OCI-LY1 (cell line): Measurements from ENCODE around the gene DPF3.

Experiments
- H2AFZ ChIP-seq: fragments of 200-600 bp; sonication (generic), shearing (Covaris generic); 2 replicates; pipeline ENCODE4 v1.6.0; 2014; ENCODE audit warnings: antibody characterized with exemption, mild to moderate bottlenecking, low read length
- H3F3A ChIP-seq: fragments of 200-600 bp; sonication (generic), shearing (Covaris generic); 2 replicates; pipeline ENCODE4 v1.6.0; 2014; ENCODE audit warnings: mild to moderate bottlenecking, antibody characterized with exemption, low read length, moderate library complexity; ENCODE audit not compliant: insufficient read depth
- H3K27ac ChIP-seq: fragments of 200-600 bp; sonication (generic); 2 replicates; pipeline ENCODE4 v1.5.1; 2014; ENCODE audit warnings: low read length, mixed run types, mild to moderate bottlenecking, low read depth; ENCODE audit not compliant: poor library complexity, severe bottlenecking
- H3K27me3 ChIP-seq: fragments of 200-600 bp; sonication (generic); 2 replicates; pipeline ENCODE4 v1.6.0; 2014; ENCODE audit warnings: antibody characterized with exemption, mild to moderate bottlenecking, low read length, moderate library complexity; ENCODE audit not compliant: insufficient read depth
- H3K36me3 ChIP-seq: fragments of 200-600 bp; sonication (generic); 2 replicates; pipeline ENCODE4 v1.6.1; 2014; ENCODE audit warnings: mild to moderate bottlenecking, antibody characterized with exemption, low read length, moderate library complexity, mixed read lengths; ENCODE audit not compliant: insufficient read depth
- H3K4me1 ChIP-seq: fragments of 200-600 bp; sonication (generic); 2 replicates; pipeline ENCODE4 v1.5.1; 2014; ENCODE audit warnings: mild to moderate bottlenecking, low read length, moderate library complexity; ENCODE audit not compliant: insufficient read depth, severe bottlenecking
- H3K4me2 ChIP-seq: fragments of 200-600 bp; sonication (generic), shearing (Covaris generic); 2 replicates; pipeline ENCODE4 v1.6.1; 2014; ENCODE audit warnings: low read length
- H3K4me3 ChIP-seq: fragments of 200-600 bp; sonication (generic); 2 replicates; pipeline ENCODE4 v1.5.1; 2014; ENCODE audit warnings: low read length, low read depth, mild to moderate bottlenecking, mixed read lengths; ENCODE audit not compliant: poor library complexity, severe bottlenecking
- H3K79me2 ChIP-seq: fragments of 200-600 bp; shearing (Covaris generic); 2 replicates; pipeline ENCODE4 v1.6.1; 2016; ENCODE audit warnings: mixed run types, low read length, mixed read lengths; ENCODE audit not compliant: insufficient read depth
- H3K9ac ChIP-seq: fragments of 200-600 bp; sonication (generic), shearing (Covaris generic); 2 replicates; pipeline ENCODE4 v1.6.1; 2014; ENCODE audit warnings: mild to moderate bottlenecking, low read length, mixed read lengths
- H3K9me2 ChIP-seq: fragments of 200-600 bp; sonication (generic), shearing (Covaris generic); 2 replicates; pipeline ENCODE4 v1.6.1; 2014; ENCODE audit warnings: low read depth, mild to moderate bottlenecking, low read length, mixed read lengths
- H3K9me3 ChIP-seq: fragments of 200-600 bp; shearing (Covaris generic); 2 replicates; pipeline ENCODE4 v1.6.1; 2014; ENCODE audit warnings: low read length, mixed read lengths
- H4K20me1 ChIP-seq: fragments of 200-600 bp; sonication (generic), shearing (Covaris generic); 2 replicates; pipeline ENCODE4 v1.6.0; 2016; ENCODE audit warnings: mild to moderate bottlenecking, low read length; ENCODE audit not compliant: insufficient read depth
- EZH2 ChIP-seq: fragments of 200-600 bp; sonication (generic), shearing (Covaris generic); IDR thresholded peaks from 2 replicates; pipeline ENCODE4 v1.8.0; 2017; ENCODE audit warnings: borderline replicate concordance, mixed run types, mild to moderate bottlenecking, antibody characterized with exemption, low read length, moderate library complexity, mixed read lengths
- TF ChIP-seq, protein P1 (sequence below): fragments of 200-600 bp; sonication (generic), shearing (Covaris generic); IDR thresholded peaks from 2 replicates; pipeline ENCODE4 v1.5.1; 2017; ENCODE audit warnings: mild to moderate bottlenecking, antibody characterized with exemption, low read length, moderate library complexity, mixed read lengths

Gene DPF3

DNA sequence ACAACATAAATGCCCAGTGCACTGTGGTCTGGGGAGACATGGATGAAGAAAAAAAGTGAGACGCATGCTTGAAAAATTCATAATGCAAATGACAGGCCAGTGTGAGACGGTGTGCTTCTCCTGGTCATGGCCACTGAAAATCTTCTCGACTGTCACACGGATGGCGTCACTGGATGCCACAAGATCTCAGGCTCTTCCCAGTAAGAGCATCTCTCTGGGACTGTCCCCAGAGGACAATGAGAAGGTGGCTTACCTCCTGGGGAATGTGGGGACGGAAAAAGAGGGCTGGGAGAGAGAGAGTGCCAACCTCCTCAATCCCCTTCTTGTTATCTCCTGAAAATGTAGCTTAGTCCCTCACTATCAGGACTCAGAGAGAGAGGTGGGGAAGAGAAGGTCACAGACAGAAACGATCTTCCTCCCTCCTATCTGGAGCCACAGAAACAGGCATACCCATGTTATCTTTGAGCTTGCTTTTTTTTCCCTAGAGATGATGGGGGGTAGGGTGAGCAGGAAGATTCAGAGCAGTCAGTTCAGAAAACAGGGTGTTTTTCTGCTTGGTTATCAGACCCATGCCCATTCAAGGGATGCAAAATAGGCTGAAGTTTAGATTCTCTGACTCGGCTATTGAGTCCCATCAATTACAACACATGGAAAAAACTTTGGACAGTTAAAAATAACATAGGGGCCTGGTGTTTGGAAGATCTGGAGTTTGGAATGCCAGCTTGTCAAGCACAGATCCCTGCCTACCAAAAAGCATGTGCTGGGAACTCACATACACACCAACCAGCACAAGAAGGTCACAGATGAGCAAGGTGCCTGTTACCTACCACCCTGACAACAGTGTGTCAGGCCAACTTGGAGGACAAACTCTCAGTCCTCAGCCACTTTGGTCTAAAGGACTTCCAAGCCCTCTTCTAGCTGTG lies 24.2 kb downstream of the DPF3 start:
- Histone ChIP-seq H3K4me3 (no peak overlapping the region), H3K9me3 (no peaks in the 10 kb centered on the region), H3F3A (no peaks in the 10 kb centered on the region), H3K9me2 (no peaks in the 10 kb centered on the region), H3K4me1 (no peaks in the 10 kb centered on the region), H4K20me1 (no peaks in the 10 kb centered on the region), H3K27me3 (no peaks in the 10 kb centered on the region), H3K79me2 (no peaks in the 10 kb centered on the region), H3K4me2 (no peak overlapping the region), H3K27ac (no peak overlapping the region), H2AFZ (no peak overlapping the region), H3K36me3 (no peaks in the 10 kb centered on the region), H3K9ac (no peak overlapping the region)
- TF ChIP-seq, protein P1, sequence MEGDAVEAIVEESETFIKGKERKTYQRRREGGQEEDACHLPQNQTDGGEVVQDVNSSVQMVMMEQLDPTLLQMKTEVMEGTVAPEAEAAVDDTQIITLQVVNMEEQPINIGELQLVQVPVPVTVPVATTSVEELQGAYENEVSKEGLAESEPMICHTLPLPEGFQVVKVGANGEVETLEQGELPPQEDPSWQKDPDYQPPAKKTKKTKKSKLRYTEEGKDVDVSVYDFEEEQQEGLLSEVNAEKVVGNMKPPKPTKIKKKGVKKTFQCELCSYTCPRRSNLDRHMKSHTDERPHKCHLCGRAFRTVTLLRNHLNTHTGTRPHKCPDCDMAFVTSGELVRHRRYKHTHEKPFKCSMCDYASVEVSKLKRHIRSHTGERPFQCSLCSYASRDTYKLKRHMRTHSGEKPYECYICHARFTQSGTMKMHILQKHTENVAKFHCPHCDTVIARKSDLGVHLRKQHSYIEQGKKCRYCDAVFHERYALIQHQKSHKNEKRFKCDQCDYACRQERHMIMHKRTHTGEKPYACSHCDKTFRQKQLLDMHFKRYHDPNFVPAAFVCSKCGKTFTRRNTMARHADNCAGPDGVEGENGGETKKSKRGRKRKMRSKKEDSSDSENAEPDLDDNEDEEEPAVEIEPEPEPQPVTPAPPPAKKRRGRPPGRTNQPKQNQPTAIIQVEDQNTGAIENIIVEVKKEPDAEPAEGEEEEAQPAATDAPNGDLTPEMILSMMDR = no peak
- TF ChIP-seq EZH2 = no peak

DNA sequence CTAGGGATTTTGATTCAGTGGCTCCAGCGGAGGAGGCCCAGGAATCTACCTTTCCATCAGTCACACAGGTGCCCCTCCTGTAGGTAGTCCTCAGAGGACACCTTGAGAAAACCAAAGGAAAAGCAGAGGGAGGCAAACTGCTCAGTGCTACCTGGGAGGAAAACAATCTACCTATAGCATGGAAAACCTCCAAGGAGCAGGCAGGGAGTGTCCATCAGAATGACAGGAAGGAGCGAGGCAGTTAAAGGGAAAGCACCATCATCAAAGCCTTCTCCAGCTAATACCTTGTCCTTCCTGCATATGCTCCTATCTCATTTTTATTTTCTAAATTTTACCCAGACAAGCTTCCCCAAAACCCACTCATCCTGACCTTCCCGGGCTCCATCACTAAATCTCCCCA lies 25.4 kb downstream of the DPF3 start:
- no peaks in the 10 kb centered on the region for H3K9me2 ChIP-seq
- no peak overlapping the region for H3K9ac ChIP-seq
- no peaks in the 10 kb centered on the region for H3K27me3 ChIP-seq
- H3K9me3 ChIP-seq = no peaks in the 10 kb centered on the region
- no peak overlapping the region for H3K27ac ChIP-seq
- no peak overlapping the region for H3K4me3 ChIP-seq
- no peak for TF ChIP-seq EZH2
- TF ChIP-seq, protein P1 = no peak
- H3K4me2 ChIP-seq = no peak overlapping the region
- no peaks in the 10 kb centered on the region for H4K20me1 ChIP-seq
- no peak overlapping the region for H2AFZ ChIP-seq
- no peaks in the 10 kb centered on the region for H3K4me1 ChIP-seq
- H3F3A ChIP-seq = no peaks in the 10 kb centered on the region
- no peaks in the 10 kb centered on the region for H3K79me2 ChIP-seq
- H3K36me3 ChIP-seq = no peaks in the 10 kb centered on the region

DNA sequence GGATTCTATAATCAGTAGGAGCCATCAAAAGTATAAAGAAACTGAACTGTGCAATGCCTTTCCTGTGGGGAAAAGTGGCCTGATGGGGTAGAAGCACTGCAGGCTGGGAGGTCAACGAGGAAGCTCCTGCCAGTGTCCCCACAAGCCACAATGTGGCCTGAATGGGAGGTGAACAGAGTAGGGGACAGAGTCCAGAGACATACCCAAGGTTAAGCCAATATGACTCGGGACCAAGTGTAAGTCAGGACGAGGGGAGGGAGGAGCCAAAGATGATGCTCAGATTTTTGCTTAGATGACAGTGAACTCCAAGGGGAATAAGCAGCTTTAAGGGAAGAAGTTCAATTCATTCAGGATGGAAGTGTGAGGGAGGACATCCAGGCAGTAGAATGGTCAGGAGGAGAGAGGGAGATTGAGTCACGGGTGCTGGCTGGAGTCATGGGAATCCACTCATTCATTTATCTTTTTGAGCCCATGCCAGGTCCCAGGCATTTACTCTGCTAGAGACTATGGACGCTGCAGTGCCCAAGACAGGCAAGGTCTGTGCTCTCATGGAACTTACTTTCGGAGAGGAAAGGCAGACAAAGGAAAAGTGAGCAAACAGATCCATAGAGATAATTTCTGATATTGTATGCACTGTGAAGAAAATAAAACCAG lies 29.1 kb downstream of the DPF3 start:
- Histone ChIP-seq H3K27me3 (no peaks in the 10 kb centered on the region), H3K9me3 (no peaks in the 10 kb centered on the region), H3K9ac (no peak overlapping the region), H4K20me1 (no peaks in the 10 kb centered on the region), H3K4me2 (no peak overlapping the region), H3F3A (no peaks in the 10 kb centered on the region), H3K4me1 (no peaks in the 10 kb centered on the region), H3K79me2 (no peaks in the 10 kb centered on the region), H2AFZ (no peak overlapping the region), H3K4me3 (no peak overlapping the region), H3K9me2 (no peaks in the 10 kb centered on the region), H3K27ac (no peak overlapping the region), H3K36me3 (no peaks in the 10 kb centered on the region)
- TF ChIP-seq, protein P1 = no peak
- no peak for TF ChIP-seq EZH2
